ENCODE data around the gene ZNF738.

ZNF738 gene

GRCh38 chr19:21423057-21424041 is 64.5 kb downstream of the ZNF738 start:
- DNase-seq (ENCODE audit: low read depth) = no peak

All from activated T-cell treated with anti-CD3 and anti-CD28 coated beads for 48 hours (primary cell).